ENCODE results near the gene GPR119.
"Not testable (repeated sequence)": the region's sequence is repeated elsewhere in the genome, so short reads cannot be mapped to it uniquely, and the experiment has no call there.

Gene GPR119

GRCh38 chrX:130386408-130386808, 934 bp upstream of the GPR119 start:
- no peak overlapping the region for H3K4me3 ChIP-seq (ENCODE audit: low read length)
- DNase-seq (ENCODE audit: low read depth): no peak
- TF ChIP-seq CTCF (conservative IDR thresholded peaks at IDR 0.05; ENCODE audit: low read length): no peak

- no peak overlapping the region for H3K4me3 ChIP-seq (ENCODE audit: low read length)
- no peak for DNase-seq (ENCODE audit: low read depth)
- TF ChIP-seq CTCF (conservative IDR thresholded peaks at IDR 0.05; ENCODE audit: low read length): no peak
These were observed 7.3 kb downstream of the GPR119 start for GRCh38 chrX:130378024-130378669.

GRCh38 chrX:130376077-130376476, 9.4 kb downstream of the GPR119 start:
- no peak for TF ChIP-seq CTCF (conservative IDR thresholded peaks at IDR 0.05; ENCODE audit: low read length)
- no peak overlapping the region for H3K4me3 ChIP-seq (ENCODE audit: low read length)
- DNase-seq (ENCODE audit: low read depth): no peak

- not testable (repeated sequence) for H3K4me3 ChIP-seq (ENCODE audit: low read length); DNase-seq (ENCODE audit: low read depth)
These were observed 33.4 kb downstream of the GPR119 start for GRCh38 chrX:130352050-130352449.

- TF ChIP-seq CTCF (conservative IDR thresholded peaks at IDR 0.05; ENCODE audit: low read length): no peak
- H3K4me3 ChIP-seq (ENCODE audit: low read length): no peak overlapping the region
- DNase-seq (ENCODE audit: low read depth): no peak
These were observed 33.9 kb downstream of the GPR119 start for GRCh38 chrX:130351567-130351966.

GRCh38 chrX:130347321-130347720, 38.2 kb downstream of the GPR119 start:
- DNase-seq (ENCODE audit: low read depth): peak; percentile 11
- no peak overlapping the region for H3K4me3 ChIP-seq (ENCODE audit: low read length)
- TF ChIP-seq CTCF (conservative IDR thresholded peaks at IDR 0.05; ENCODE audit: low read length): no peak

GRCh38 chrX:130343411-130343810, 42.1 kb downstream of the GPR119 start:
- H3K4me3 ChIP-seq (ENCODE audit: low read length): no peak overlapping the region
- TF ChIP-seq CTCF (conservative IDR thresholded peaks at IDR 0.05; ENCODE audit: low read length): no peak
- no peak for DNase-seq (ENCODE audit: low read depth)

GRCh38 chrX:130340271-130340670, 45.2 kb downstream of the GPR119 start:
- DNase-seq (ENCODE audit: low read depth): no peak
- peak overlapping the region; percentile 82 for H3K4me3 ChIP-seq (ENCODE audit: low read length)
- no peak for TF ChIP-seq CTCF (conservative IDR thresholded peaks at IDR 0.05; ENCODE audit: low read length)
